HCT116 (cell line): ENCODE measurements around the gene CELF4.

Source experiments
- CTCF ChIP-seq, 3 experiments: fragments of 200-600 bp in 1 of 3; sonication (generic) in 1 of 3; IDR thresholded peaks in 2 of 3; conservative IDR thresholded peaks in 1 of 3; 2 replicates each; pipeline ENCODE4 v1.5.1; 2012 to 2017; ENCODE audit warnings: low read depth in 2 of 3, low read length in 2 of 3, antibody characterized with exemption in 1 of 3, borderline replicate concordance in 1 of 3, control low read depth in 1 of 3, mild to moderate bottlenecking in 1 of 3, mixed read lengths in 1 of 3, mixed run types in 1 of 3, moderate library complexity in 1 of 3; ENCODE audit not compliant: insufficient read depth in 1 of 3
- POLR2AphosphoS5 ChIP-seq: IDR thresholded peaks from 2 replicates; pipeline ENCODE4 v1.6.1; 2011; ENCODE audit warnings: mild to moderate bottlenecking, low read depth, low read length, moderate library complexity
- ZNF274 ChIP-seq: fragments of 200-500 bp; sonication (Bioruptor generic); IDR thresholded peaks from 2 replicates; pipeline ENCODE4 v1.6.1; 2014; ENCODE audit warnings: mild to moderate bottlenecking, low read depth, low read length, inconsistent platforms

DNA sequence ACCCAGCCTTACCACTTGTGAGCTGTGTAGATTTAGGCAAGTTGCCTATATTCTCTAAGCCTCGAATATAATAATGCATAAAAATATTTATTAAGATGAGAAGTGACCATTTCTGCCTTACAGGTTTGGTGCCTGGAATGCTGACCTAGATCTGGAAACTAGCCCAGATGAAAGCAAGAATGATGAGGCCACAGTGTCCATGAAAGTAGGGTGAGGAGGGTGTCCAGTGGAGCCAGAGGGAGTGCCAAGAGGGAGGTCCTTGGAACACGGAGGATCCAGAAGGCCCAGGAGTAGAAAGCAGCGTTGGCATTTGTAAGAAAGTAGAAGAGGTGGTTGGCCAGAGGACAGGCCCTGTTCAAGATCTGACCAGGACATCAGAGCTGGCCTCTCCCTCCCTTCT, 334.3 kb downstream of the CELF4 start:
- TF ChIP-seq CTCF (IDR thresholded peaks at IDR 0.05 in 2 of 3, conservative IDR thresholded peaks at IDR 0.05 in 1 of 3; ENCODE audit: borderline replicate concordance in 1 of 3, insufficient read depth in 1 of 3, low read depth in 2 of 3, low read length in 2 of 3) (no peak), POLR2AphosphoS5 (no peak), ZNF274 (no peak)
